ENCODE data around the gene TJP1. TPM values are rescaled to one million over a fixed set of nuclear protein-coding genes. Genes with fewer than 3 reads are reported as not detected.

TJP1 gene
- total RNA-seq, 1 experiment from 2014 or later: 137 TPM

GRCh38 chr15:29857221-29857789, 35.0 kb upstream of the TJP1 start:
- peaks cover 17% of the 10 kb centered on the region for H3K4me1 Mint-ChIP-seq (ENCODE audit: insufficient read depth, unreplicated experiment)
- no peak overlapping the region for H3K4me3 Mint-ChIP-seq (ENCODE audit: unreplicated experiment)
- intact Hi-C loops (cut with micrococcal nuclease): no loop called here
- DNase-seq (ENCODE audit: unreplicated experiment): peak; percentile 23
- CTCF ChIA-PET: interaction anchor here (1.4 kb wide), 1 partner anchor 11 kb away, joined by 5 read pairs; no protein-coding TSS in a partner anchor
- no peaks in the 10 kb centered on the region for H3K36me3 Mint-ChIP-seq (ENCODE audit: insufficient read depth, unreplicated experiment)
- H3K9me3 Mint-ChIP-seq (ENCODE audit: unreplicated experiment): no peaks in the 10 kb centered on the region
- H3K27me3 Mint-ChIP-seq (ENCODE audit: insufficient read depth, unreplicated experiment): no peaks in the 10 kb centered on the region
- BruUV-seq (replicated peaks): no TSS peak
- TF ChIP-seq CTCF (IDR thresholded peaks at IDR 0.05; ENCODE audit: unreplicated experiment): no peak
- no peak overlapping the region for H3K27ac Mint-ChIP-seq (ENCODE audit: low read depth, unreplicated experiment)
- POLR2A ChIA-PET: no interaction called here

GRCh38 chr15:29854413-29854812, 32.1 kb upstream of the TJP1 start:
- POLR2A ChIA-PET: interaction anchor here (0.9 to 1.1 kb wide), 2 partner anchors 71 to 80 kb away, joined by 3 to 4 read pairs; no protein-coding TSS in a partner anchor
- H3K27ac Mint-ChIP-seq (ENCODE audit: low read depth, unreplicated experiment): peak overlapping the region; percentile 57
- peak; percentile 52 for DNase-seq (ENCODE audit: unreplicated experiment)
- H3K9me3 Mint-ChIP-seq (ENCODE audit: unreplicated experiment): no peaks in the 10 kb centered on the region
- H3K4me3 Mint-ChIP-seq (ENCODE audit: unreplicated experiment): no peak overlapping the region
- peaks cover 8% of the 10 kb centered on the region for H3K4me1 Mint-ChIP-seq (ENCODE audit: insufficient read depth, unreplicated experiment)
- CTCF ChIA-PET: interaction anchor here (0.6 to 1.0 kb wide), 3 partner anchors 37 to 202 kb away, joined by 3 to 4 read pairs (median 4); no protein-coding TSS in a partner anchor
- BruUV-seq (replicated peaks): no TSS peak
- no peak for TF ChIP-seq CTCF (IDR thresholded peaks at IDR 0.05; ENCODE audit: unreplicated experiment)
- H3K27me3 Mint-ChIP-seq (ENCODE audit: insufficient read depth, unreplicated experiment): no peaks in the 10 kb centered on the region
- intact Hi-C loops (cut with micrococcal nuclease): no loop called here
- no peaks in the 10 kb centered on the region for H3K36me3 Mint-ChIP-seq (ENCODE audit: insufficient read depth, unreplicated experiment)

GRCh38 chr15:29853211-29853987, 31.1 kb upstream of the TJP1 start:
- Mint-ChIP-seq H3K36me3 (ENCODE audit: insufficient read depth, unreplicated experiment) (no peaks in the 10 kb centered on the region), H3K27me3 (ENCODE audit: insufficient read depth, unreplicated experiment) (no peaks in the 10 kb centered on the region), H3K4me3 (ENCODE audit: unreplicated experiment) (no peak overlapping the region), H3K4me1 (ENCODE audit: insufficient read depth, unreplicated experiment) (peaks cover 8% of the 10 kb centered on the region), H3K9me3 (ENCODE audit: unreplicated experiment) (no peaks in the 10 kb centered on the region), H3K27ac (ENCODE audit: low read depth, unreplicated experiment) (no peak overlapping the region)
- TF ChIP-seq CTCF (IDR thresholded peaks at IDR 0.05; ENCODE audit: unreplicated experiment): no peak
- no peak for DNase-seq (ENCODE audit: unreplicated experiment)
- intact Hi-C loops (cut with micrococcal nuclease): no loop called here
- BruUV-seq (replicated peaks): no TSS peak
- CTCF ChIA-PET: interaction anchor here (1.0 kb wide), 1 partner anchor 10 kb away, joined by 3 read pairs; no protein-coding TSS in a partner anchor
- POLR2A ChIA-PET: interaction anchor here (0.6 kb wide), 1 partner anchor 73 kb away, joined by 4 read pairs; no protein-coding TSS in a partner anchor

GRCh38 chr15:29852201-29852600, 29.9 kb upstream of the TJP1 start:
- peaks cover 8% of the 10 kb centered on the region for H3K4me1 Mint-ChIP-seq (ENCODE audit: insufficient read depth, unreplicated experiment)
- H3K27ac Mint-ChIP-seq (ENCODE audit: low read depth, unreplicated experiment): no peak overlapping the region
- H3K9me3 Mint-ChIP-seq (ENCODE audit: unreplicated experiment): peaks cover 4% of the 10 kb centered on the region
- no peak for TF ChIP-seq CTCF (IDR thresholded peaks at IDR 0.05; ENCODE audit: unreplicated experiment)
- H3K4me3 Mint-ChIP-seq (ENCODE audit: unreplicated experiment): no peak overlapping the region
- no TSS peak for BruUV-seq (replicated peaks)
- intact Hi-C loops (cut with micrococcal nuclease): no loop called here
- DNase-seq (ENCODE audit: unreplicated experiment): no peak
- CTCF ChIA-PET: interaction anchor here (1.1 to 1.7 kb wide), 2 partner anchors 8 to 11 kb away, joined by 3 to 5 read pairs; no protein-coding TSS in a partner anchor
- H3K36me3 Mint-ChIP-seq (ENCODE audit: insufficient read depth, unreplicated experiment): no peaks in the 10 kb centered on the region
- POLR2A ChIA-PET: interaction anchor here (0.7 to 0.9 kb wide), 2 partner anchors 14 to 41 kb away, joined by 3 to 5 read pairs; no protein-coding TSS in a partner anchor
- H3K27me3 Mint-ChIP-seq (ENCODE audit: insufficient read depth, unreplicated experiment): no peaks in the 10 kb centered on the region
